GM12878 (cell line): Measurements from ENCODE around the gene ERVH48-1. TPM values are rescaled to one million over a fixed set of nuclear protein-coding genes. Genes with fewer than 3 reads are reported as not detected.

Source experiments
- ATAC-seq: fragments of 200-7000 bp; cut with Tn5 transposase; 3 replicates; pipeline ENCODE4 v1.9.1; 2020; ENCODE audit warnings: mild to moderate bottlenecking, moderate library complexity
- BruUV-seq: library from RNA; stranded (reverse); fragments of 400-500 nt; replicated peaks from 2 replicates; lab custom pipeline; 2021; lab: Mats Ljungman, UMichigan
- CTCF ChIA-PET: fragments of 300-600 bp; sonication (Branson Sonifier 250); formaldehyde crosslinking; extraction: SDS; loops from one replicate; lab custom pipeline; 2021; ENCODE audit warnings: inconsistent platforms; lab: Yijun Ruan, JAX
- POLR2A ChIA-PET: fragments of 350-600 bp; formaldehyde crosslinking; extraction: SDS; loops from one replicate; lab custom pipeline; 2021; ENCODE audit warnings: inconsistent platforms; lab: Charles Lee
- RAD21 ChIA-PET: fragments of 300-600 bp; sonication (Branson Sonifier 250); formaldehyde crosslinking; loops from one replicate; lab custom pipeline; 2023; ENCODE audit warnings: antibody characterized with exemption; ENCODE audit not compliant: unreplicated experiment; lab: Charles Lee
- SMC1A ChIA-PET: fragments of 300-600 bp; sonication (Branson Sonifier 250); formaldehyde crosslinking; loops from one replicate; lab custom pipeline; 2023; ENCODE audit not compliant: unreplicated experiment, uncharacterized antibody; lab: Charles Lee
- DNase-seq: peaks from one replicate; pipeline ENCODE4 v3.0.0-alpha.2; 2011; ENCODE audit warnings: low read depth, low spot score
- FAIRE-seq: peaks from 3 replicates; lab custom pipeline; 2011; peaks lifted over from hg19 to GRCh38; lab: Jason Lieb, UNC
- H2AFZ ChIP-seq: 2 replicates; pipeline ENCODE4 v1.6.0; 2011; ENCODE audit warnings: low read depth, low read length, control low read depth; ENCODE audit not compliant: control insufficient read depth
- H3K27ac ChIP-seq: 2 replicates; pipeline ENCODE4 v1.5.1; 2011; ENCODE audit warnings: control low read depth; ENCODE audit not compliant: control insufficient read depth, insufficient read depth
- H3K27me3 ChIP-seq, 2 experiments: replicated peaks in 1 of 2; 2 replicates each; pipeline versions ENCODE4 v1.6.0 to v1.6.1; 2011; ENCODE audit warnings: low read length in 1 of 2; ENCODE audit not compliant: control insufficient read depth in 2 of 2, insufficient read depth in 2 of 2
- H3K36me3 ChIP-seq, 2 experiments: 2 replicates each; pipeline ENCODE4 v1.5.1; 2011; ENCODE audit warnings: low read length in 1 of 2; ENCODE audit not compliant: control insufficient read depth in 2 of 2, insufficient read depth in 2 of 2
- H3K4me1 ChIP-seq: 2 replicates; pipeline ENCODE4 v1.6.1; 2011; ENCODE audit warnings: mild to moderate bottlenecking, low read length, moderate library complexity, mixed read lengths; ENCODE audit not compliant: control insufficient read depth, insufficient read depth
- H3K4me2 ChIP-seq: 2 replicates; pipeline ENCODE4 v1.6.0; 2011; ENCODE audit warnings: control low read depth; ENCODE audit not compliant: control insufficient read depth, insufficient read depth
- H3K4me3 ChIP-seq: fragments of 200-600 bp; sonication (generic); 2 replicates; pipeline ENCODE4 v1.5.1; 2016
- H3K79me2 ChIP-seq: 2 replicates; pipeline ENCODE4 v1.6.0; 2011; ENCODE audit warnings: low read length; ENCODE audit not compliant: control insufficient read depth, insufficient read depth
- H3K9ac ChIP-seq: 2 replicates; pipeline ENCODE4 v1.8.0; 2011; ENCODE audit warnings: low read length, control low read depth, mixed read lengths; ENCODE audit not compliant: control insufficient read depth, insufficient read depth
- H3K9me3 ChIP-seq: replicated peaks from 3 replicates; pipeline ENCODE4 v1.5.1; 2011; ENCODE audit warnings: mild to moderate bottlenecking, low read length; ENCODE audit not compliant: control insufficient read depth, insufficient read depth
- H4K20me1 ChIP-seq: 2 replicates; pipeline ENCODE4 v1.6.0; 2011; ENCODE audit not compliant: control insufficient read depth, insufficient read depth
- CHD4 ChIP-seq: fragments of 200-600 bp; sonication (generic); IDR thresholded peaks from 2 replicates; pipeline ENCODE4 v1.6.1; 2016; ENCODE audit warnings: mild to moderate bottlenecking
- CTCF ChIP-seq, 3 experiments: IDR thresholded peaks in 2 of 3; conservative IDR thresholded peaks in 1 of 3; 2 replicates each; pipeline ENCODE4 v1.5.1; 2011; ENCODE audit warnings: low read depth in 3 of 3, low read length in 3 of 3, mild to moderate bottlenecking in 3 of 3, control low read depth in 2 of 3, moderate library complexity in 2 of 3, inconsistent platforms in 1 of 3, mixed read lengths in 1 of 3; ENCODE audit not compliant: control insufficient read depth in 2 of 3, insufficient read depth in 1 of 3; ENCODE audit errors: extremely low read depth in 1 of 3
- POLR2A ChIP-seq: IDR thresholded peaks from 2 replicates; pipeline ENCODE4 v1.6.1; 2011; ENCODE audit warnings: low read depth, mild to moderate bottlenecking, low read length
- SIN3A ChIP-seq: IDR thresholded peaks from 2 replicates; pipeline ENCODE4 v1.6.1; 2012; ENCODE audit warnings: low read depth, low read length, improper control_type of control experiment
- ZNF217 ChIP-seq: fragments of 450-650 bp; IDR thresholded peaks from 2 replicates; pipeline ENCODE4 v1.6.1; 2017; ENCODE audit warnings: antibody characterized with exemption, mild to moderate bottlenecking
- WGBS: methylation state at CpG from one replicate; pipeline ENCODE4 v1.1.6; 2016; ENCODE audit warnings: low lambda C conversion rate; ENCODE audit not compliant: insufficient replicate concordance, insufficient coverage; ENCODE audit errors: missing lambda C conversion rate; 5-methylcytosine and 5-hydroxymethylcytosine counted together
- in situ Hi-C: fragments of 300-500 bp; cut with MboI; formaldehyde crosslinking; loops from 9 replicates; pipeline ENCODE4 v1.14.3; 2018; ENCODE audit warnings: mixed read lengths
- intact Hi-C: fragments of 100-400 bp; cut with micrococcal nuclease; formaldehyde crosslinking; loops from one replicate; pipeline ENCODE4 v1.14.2; 2022; ENCODE audit not compliant: unreplicated experiment
- polyA plus RNA-seq, 11 experiments: library from polyadenylated mRNA; depleted of rRNA in 4 of 11; unstranded in 6 of 11; stranded (reverse) in 5 of 11; fragments of >200 nt; fragmentation: Nextera tagmentation in 4 of 11; fragmentation: Illumina TruSeq in 1 of 11; extraction: Ambion mirVana in 4 of 11; extraction: Trizol in 1 of 11; gene quantifications; 1 replicate in 1 of 11; 2 replicates in 10 of 11; pipeline versions ENCODE4 v1.2.1 to v1.2.3, GENCODE V29; 2011 to 2016; ENCODE audit warnings: inconsistent platforms in 2 of 11, missing spikeins in 2 of 11, low read depth in 1 of 11
- total RNA-seq, 4 experiments: library from RNA; depleted of rRNA in 3 of 4; stranded (reverse); fragments of >200 nt in 3 of 4; fragmentation: Illumina TruSeq in 1 of 4; extraction: Trizol in 1 of 4; gene quantifications; 2 replicates each; pipeline versions ENCODE4 v1.2.1 to v1.2.3, GENCODE V29; 2013 to 2021
- TF ChIP-seq, protein P1 (sequence below): fragments of 450-650 bp; IDR thresholded peaks from 2 replicates; pipeline ENCODE4 v1.6.1; 2014; ENCODE audit warnings: mild to moderate bottlenecking
- TF ChIP-seq, protein P2 (sequence below): fragments of 150-350 bp; IDR thresholded peaks from 2 replicates; pipeline ENCODE4 v1.6.1; 2016; ENCODE audit warnings: low read depth, low read length

Gene ERVH48-1
- total and polyA plus RNA-seq, 10 of the 15 experiments (the other 5 are each of a cell fraction or from before 2014, with no cell fraction given) = 0.03 to 0.30 (median 0.13) TPM; not detected in 7

DNA sequence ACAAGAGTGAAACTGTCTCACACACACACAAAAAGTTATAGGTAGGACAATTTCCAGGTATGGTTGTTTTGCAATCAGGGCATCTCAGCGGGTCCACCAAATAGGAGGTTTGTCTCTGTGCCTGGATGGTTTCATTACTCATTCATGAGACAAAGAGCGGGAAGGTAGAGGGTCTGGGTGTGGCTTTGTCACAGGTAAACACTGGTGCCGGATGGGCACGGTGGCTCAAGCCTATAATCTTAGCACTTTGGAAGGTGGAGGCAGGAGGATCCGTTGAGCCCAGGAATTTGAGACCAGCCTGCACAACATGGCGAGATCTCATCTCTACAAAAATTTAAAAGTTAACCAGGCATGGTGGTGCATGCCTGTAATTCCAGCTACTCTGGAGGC, 16.3 kb upstream of the ERVH48-1 start:
- DNase-seq = no peak
- Histone ChIP-seq H2AFZ (no peak overlapping the region), H3K27ac (no peak overlapping the region), H4K20me1 (no peaks in the 10 kb centered on the region), H3K9me3 (no peaks in the 10 kb centered on the region; the same call in 2 of the 3 replicates), H3K9ac (no peak overlapping the region), H3K4me2 (no peak overlapping the region), H3K79me2 (no peaks in the 10 kb centered on the region), H3K4me1 (peaks cover 11% of the 10 kb centered on the region), H3K27me3 (no peaks in the 10 kb centered on the region), H3K36me3 (no peaks in the 10 kb centered on the region), H3K4me3 (no peak overlapping the region)
- FAIRE-seq = no peak
- ChIA-PET SMC1A (no interaction called here), CTCF (no interaction called here), RAD21 (no interaction called here), POLR2A (no interaction called here)
- in situ Hi-C loops (no loop called here), intact Hi-C loops (no loop called here)
- 62% methylated on average over 6 of the region's 6 CpGs for WGBS
- BruUV-seq = no TSS peak
- no peak for ATAC-seq
- TF ChIP-seq CHD4 = no peak
- no peak for TF ChIP-seq SIN3A
- TF ChIP-seq, protein P1, sequence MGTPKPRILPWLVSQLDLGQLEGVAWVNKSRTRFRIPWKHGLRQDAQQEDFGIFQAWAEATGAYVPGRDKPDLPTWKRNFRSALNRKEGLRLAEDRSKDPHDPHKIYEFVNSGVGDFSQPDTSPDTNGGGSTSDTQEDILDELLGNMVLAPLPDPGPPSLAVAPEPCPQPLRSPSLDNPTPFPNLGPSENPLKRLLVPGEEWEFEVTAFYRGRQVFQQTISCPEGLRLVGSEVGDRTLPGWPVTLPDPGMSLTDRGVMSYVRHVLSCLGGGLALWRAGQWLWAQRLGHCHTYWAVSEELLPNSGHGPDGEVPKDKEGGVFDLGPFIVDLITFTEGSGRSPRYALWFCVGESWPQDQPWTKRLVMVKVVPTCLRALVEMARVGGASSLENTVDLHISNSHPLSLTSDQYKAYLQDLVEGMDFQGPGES = no peak
- TF ChIP-seq CTCF (IDR thresholded peaks at IDR 0.05 in 2 of 3, conservative IDR thresholded peaks at IDR 0.05 in 1 of 3; ENCODE audit: control insufficient read depth in 2 of 3, extremely low read depth in 1 of 3, insufficient read depth in 1 of 3, low read depth in 3 of 3, low read length in 3 of 3) = no peak
- TF ChIP-seq, protein P2, sequence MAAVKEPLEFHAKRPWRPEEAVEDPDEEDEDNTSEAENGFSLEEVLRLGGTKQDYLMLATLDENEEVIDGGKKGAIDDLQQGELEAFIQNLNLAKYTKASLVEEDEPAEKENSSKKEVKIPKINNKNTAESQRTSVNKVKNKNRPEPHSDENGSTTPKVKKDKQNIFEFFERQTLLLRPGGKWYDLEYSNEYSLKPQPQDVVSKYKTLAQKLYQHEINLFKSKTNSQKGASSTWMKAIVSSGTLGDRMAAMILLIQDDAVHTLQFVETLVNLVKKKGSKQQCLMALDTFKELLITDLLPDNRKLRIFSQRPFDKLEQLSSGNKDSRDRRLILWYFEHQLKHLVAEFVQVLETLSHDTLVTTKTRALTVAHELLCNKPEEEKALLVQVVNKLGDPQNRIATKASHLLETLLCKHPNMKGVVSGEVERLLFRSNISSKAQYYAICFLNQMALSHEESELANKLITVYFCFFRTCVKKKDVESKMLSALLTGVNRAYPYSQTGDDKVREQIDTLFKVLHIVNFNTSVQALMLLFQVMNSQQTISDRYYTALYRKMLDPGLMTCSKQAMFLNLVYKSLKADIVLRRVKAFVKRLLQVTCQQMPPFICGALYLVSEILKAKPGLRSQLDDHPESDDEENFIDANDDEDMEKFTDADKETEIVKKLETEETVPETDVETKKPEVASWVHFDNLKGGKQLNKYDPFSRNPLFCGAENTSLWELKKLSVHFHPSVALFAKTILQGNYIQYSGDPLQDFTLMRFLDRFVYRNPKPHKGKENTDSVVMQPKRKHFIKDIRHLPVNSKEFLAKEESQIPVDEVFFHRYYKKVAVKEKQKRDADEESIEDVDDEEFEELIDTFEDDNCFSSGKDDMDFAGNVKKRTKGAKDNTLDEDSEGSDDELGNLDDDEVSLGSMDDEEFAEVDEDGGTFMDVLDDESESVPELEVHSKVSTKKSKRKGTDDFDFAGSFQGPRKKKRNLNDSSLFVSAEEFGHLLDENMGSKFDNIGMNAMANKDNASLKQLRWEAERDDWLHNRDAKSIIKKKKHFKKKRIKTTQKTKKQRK = no peak
- no peak for TF ChIP-seq ZNF217
- TF ChIP-seq POLR2A = no peak
